GM18502 (cell line): Measurements from ENCODE around the gene OTOG.

ENCODE experiments used
- ATAC-seq: cut with Tn5 transposase; IDR thresholded peaks from one replicate; pipeline ENCODE4 v1.9.1; 2021; ENCODE audit warnings: mild to moderate bottlenecking; ENCODE audit not compliant: unreplicated experiment, poor library complexity

The OTOG gene

DNA sequence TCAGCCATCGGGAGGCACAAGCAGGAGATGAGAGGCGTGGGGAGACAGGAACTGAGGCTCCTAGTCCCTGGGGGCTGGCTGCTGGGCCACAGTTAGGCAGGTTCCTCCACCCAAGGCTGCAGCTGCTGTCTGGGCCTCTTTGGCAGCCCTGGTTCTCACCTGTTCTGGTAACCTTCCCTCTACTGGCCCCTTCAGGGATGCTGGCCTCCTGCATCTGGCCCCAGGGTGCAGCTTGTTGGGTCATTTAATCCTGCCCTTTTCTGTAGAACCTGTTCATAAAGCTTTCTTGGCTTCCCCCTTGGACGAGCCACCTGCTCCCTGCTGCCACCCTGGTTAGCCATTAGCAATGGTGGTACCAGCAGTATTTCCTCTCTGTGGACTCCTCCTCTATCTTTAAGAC lies 8.3 kb upstream of the OTOG start:
- no peak for ATAC-seq

DNA sequence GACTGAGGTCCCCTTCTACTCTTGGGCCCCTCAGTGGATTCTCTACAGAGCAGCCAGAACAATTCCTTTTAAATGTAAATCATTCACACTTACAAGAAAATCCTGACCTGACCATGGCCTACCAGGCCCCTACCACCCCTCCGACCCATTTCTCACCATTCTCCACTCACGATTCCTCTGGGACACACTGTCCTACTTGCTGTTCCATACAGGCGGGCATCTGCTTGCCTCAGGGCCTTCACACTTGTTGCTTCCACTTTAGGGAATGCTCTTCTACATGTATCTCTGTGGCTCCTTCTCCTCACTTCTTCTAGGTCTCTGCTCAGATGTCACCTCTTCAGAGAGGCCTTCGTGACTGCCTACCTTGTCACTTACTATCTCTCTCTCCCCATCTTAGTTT lies 6.3 kb upstream of the OTOG start:
- no peak for ATAC-seq

DNA sequence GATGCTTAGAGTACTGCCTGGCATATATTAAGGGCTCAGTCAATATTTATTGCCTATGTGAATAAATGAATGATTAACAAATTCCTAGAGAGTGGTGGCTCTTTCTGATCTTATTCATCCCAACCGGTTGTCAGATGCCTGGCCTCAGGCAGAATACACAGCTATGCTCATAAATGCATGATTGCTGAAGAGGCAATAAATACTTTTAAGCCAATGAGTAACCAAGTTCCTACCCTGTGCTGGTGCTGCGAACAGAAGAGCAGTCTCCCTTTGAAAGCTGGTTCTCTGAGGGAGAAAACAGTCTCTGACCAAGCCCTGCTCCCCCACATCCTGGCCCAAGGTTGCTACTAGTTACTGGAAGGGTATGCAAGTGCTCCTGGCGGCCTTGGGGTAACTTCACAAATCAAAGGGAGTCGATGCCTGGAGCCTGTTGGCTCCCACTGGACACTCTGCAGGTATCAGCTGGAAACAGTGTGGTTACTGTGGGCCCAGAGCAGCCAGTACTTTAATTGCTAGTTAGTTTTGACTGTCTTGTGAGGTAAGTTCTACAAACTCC lies 5.7 kb upstream of the OTOG start:
- ATAC-seq: no peak

DNA sequence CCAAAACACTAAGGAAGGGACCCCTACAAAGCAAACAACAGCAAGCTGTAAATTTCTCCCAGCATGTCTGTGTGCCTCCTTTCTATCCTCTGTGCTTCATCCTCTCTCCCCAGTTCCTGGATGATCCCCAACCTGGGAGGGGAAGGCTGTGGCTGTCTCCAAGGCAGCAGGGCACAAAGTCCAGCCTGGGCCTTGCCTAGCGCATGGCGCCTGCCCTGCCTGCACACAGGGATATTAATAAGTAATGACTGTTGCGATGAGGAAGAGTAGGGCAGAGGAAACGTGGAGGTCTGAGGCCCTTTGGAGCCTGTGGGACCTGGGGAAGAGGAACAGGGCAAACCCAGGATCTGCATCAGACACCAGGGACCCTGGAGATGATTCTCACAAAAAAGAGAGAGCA lies 4.8 kb upstream of the OTOG start:
- ATAC-seq: no peak

DNA sequence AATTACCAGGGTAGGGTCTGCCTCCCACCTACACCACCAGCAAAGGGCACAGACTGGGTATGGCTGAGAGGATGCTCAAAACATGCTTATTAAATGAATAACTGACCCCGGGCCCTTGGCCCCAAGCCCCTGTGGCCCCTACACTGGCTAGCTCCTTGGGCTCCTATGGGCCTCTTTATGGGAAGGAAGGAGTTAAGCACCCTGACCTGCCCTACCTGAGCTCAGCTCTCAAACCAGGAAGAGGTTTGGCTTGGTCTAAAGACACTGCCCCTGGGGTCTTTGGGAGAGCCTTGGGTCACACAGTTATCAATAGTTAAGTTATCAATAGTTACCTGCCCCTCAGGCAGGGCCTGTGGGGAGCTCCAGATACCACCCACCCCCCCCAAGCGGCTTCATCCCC lies 4.0 kb upstream of the OTOG start:
- no peak for ATAC-seq

DNA sequence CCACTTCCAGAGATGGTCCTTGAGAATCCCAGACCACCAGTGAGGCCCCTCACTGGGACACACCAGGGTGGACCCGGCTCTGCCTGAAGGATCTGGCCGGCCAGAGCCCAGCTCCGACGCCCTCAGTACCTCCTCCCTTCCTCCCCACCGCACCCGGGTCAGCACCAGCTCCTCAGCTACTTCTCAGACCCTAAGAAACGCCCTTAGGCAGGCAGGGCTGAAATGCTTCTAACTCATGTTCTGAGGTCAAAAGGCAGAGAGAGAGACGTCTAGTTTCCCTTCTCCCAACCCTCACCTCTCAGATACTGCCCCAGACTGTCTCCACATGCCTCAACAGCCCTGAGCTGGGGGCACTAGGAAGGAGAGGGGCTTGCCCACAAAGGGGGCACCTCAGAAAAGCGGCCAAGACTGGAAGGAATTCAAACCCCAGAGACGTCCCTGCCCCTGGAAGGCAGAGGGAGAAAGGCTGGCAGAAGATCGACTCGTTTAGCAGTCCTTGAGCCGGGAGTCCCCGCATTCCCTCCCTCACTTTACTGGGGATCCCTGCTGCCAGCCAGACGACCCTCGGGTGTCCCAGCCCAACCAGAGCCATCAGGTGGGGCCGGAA lies 3.4 kb upstream of the OTOG start:
- no peak for ATAC-seq

DNA sequence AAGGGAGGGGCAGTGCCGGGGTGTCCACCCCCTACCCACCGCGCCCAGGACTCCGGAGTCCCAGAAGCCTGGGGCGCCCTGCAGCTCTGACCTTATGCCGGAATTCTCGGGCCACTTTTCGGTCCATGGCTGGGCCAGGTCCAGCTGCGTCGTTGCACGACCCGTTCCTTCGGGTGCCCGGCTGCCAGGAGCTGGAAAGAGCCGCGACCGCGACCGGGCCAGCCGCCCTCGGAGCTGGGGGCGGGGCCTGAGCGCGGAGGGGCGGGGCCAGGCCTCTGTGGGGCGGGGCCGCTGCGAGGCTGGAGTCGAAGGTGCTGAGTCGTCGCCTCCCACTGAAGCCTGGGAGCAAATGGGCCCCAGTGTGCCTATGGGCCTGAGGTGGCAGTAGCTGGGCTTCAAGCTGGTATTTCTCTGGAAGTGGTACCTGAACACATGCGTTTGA lies 2.9 kb upstream of the OTOG start, which contains the start of gene USH1C:
TSS of gene USH1C (minus strand) at position 236 of the 442 bp plus-strand sequence. CDS start at position 127, 109 bp downstream.
- ATAC-seq: no peak

DNA sequence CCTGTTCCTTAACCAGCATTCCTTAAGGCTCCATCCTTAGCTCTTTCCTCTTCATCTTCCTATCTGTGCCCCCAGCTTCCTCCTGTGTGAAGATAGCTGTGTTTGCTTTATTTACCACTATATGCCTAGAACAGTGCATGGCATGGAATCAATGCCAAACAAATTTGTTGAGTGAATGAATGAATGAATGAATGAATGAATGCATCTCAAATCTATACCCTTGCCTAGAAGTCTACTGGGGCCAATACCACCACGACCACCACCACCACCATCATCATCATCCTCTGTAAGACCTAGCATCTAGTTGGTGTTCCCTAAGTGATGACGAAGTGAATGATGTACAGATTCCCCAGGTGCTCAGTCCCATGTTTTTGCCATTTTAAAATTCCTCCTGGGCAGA lies 819 bp upstream of the OTOG start:
- no peak for ATAC-seq

DNA sequence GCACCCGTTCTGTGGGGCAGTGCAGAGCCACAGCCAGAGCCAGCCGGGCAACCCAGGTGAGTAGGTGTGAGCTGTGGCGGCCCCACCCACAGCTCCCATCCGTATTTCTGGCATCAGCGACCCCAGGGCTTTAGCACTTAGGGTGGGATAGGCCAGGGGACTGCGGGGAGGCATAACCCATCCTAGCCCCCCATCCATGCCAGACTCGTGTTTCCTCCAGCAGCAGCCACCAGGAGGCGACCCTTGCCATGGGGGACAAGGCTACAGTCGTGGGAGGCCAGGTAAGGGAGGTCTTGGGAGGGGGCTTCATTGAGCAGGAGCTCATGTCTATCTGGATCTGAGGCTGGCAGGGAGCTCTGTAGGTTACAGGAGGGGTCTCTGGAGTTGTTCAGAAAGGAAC lies 873 bp downstream of the OTOG start:
- no peak for ATAC-seq

DNA sequence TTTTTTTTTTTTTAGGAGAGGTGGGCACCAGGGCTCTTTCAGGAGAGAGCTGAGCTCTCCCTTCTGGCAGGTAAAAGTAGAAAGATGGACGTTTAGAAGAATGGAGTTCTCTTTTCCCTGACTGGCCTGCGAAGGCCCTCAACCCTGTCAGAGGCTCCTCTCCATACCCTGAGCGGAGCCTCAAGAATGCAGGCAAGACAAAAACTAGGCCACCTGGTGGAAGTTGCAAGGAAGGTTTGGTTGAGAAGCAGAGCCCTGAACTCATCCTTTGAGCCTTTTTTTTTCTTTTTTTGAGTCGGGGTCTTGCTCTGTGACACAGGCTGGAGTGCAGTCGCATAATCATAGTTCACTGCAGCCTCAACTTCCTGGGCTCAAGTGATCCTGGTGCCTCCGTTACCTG lies 1.4 kb downstream of the OTOG start:
- no peak for ATAC-seq

DNA sequence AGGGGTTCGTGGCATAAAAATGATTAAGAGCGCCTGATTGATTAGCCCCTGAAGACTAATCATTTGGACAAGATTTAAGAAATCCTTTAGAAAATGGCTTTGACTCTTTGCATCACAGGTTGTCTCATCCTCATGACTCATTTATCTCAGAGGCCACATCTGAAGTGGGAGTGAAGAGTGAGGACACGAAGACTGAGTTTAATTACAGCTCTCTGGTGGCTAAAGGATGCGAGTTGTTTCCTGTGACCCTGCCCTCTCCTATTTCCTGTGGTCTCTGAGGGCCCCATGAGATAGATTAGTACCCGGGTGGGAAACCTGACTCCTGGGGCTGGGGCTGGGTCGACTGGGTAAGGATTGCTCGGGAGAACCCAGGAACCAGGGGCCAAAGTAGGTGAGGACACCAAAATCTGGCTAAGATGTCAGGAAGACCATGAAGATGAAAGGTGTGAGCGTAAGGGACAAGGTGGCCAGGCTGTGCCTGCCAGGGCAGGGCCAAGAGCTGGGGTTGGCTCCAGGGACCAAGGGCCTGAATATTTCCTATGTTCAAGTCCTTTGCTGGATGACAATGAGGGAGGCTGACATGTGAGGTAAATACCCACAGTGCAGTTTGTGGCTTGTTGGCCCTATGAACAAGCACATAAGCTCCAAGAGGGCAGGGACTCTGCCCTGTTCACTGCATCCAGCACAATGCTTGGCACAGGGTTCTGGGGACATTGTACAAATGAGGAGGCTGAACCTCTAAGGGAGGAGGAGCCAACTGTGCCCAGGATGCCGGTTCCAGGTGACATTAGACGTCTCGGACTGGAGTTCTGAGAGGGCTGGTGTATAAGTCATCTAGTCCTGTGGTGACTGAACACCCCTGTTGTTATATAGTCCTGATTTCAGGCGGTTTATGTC lies 3.6 kb downstream of the OTOG start:
- no peak for ATAC-seq

DNA sequence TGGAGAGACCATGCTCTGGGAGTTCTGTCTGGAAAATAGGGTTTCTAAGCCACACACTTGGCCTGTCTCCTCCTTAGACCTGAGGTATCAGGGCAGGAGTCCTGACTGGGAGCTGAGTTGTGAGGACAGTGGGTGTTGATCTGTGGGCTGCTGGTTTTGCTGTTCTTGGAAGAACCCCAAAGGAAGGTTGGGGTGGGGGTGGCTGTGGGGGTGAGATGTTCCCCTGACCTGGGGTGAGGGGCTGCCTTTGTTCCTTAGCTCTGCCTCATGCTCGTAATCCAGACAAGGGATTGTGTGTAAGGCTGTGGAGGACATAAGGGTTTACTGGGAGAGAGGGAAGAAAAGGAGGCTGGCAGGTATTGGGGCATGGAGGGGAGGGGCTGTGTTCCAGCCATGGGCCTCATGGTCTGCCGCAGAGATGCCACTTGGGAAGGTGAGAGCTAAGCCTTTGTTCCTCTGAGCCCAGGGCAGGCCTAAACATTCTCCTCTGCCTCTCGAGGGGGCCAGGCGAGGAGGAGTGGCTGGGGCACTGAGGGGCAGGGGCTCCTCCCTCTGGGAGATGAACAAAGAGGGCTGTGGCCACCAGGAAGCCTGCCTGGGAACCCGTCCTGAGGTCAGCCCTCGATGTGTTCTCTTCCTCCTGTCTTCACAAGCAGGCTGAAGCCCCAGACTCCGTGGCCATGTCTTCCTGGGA lies 4.4 kb downstream of the OTOG start:
- no peak for ATAC-seq

DNA sequence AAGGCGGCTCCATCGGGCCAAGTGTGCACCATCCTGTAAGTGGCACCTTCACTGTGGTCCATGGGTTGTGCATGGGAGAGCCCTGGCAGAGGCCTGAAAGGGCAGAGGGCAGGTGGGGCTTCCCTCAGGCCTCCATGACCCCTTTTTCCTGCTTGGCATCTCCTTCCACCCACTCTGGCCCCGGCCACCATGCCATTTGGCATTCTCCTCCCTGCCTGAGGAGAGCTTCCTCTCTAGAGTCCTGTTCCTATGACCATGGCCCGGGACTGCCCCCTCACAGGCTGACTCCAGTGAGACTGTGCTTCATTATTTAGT lies 4.9 kb downstream of the OTOG start:
- ATAC-seq: no peak

DNA sequence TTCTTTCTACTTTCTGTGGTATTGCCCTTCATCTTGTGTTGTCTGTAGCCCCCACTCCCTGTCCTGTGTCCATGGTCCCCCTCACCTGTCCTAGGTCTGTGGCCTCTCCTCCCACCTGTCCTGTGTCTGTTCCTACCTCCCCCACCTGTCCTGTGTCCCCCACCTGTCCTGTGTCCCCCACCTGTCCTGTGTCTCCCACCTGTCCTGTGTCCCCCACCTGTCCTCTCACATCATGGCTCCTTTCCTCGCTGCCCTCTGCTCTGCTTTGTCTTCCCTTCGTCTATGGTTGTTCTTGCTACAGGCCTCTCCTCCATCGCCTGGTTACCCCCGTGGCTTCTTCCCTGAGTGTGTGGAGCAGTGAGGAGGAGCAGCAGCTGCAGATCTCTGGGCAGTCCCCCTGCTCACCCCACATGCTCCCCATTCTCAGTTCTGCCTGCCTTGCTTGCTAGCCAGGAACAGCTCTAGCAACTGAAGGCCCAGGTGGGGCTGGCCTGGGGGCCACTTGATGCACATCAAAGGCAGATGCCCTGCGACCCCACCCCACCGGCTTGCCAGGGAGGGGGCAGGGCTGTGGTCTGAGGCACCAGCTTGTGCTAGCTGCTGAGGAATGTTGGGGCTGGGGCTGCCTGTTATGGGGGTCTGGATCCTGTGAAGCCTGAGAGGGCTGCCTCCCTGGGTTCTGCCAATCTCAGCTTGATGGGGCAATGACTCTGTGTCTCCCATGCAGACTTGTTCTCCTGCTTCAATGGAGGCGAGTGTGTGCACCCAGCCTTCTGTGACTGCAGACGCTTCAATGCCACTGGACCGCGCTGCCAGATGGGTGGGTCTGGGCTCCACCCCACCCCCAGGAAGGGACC lies 5.6 kb downstream of the OTOG start:
- ATAC-seq: no peak

DNA sequence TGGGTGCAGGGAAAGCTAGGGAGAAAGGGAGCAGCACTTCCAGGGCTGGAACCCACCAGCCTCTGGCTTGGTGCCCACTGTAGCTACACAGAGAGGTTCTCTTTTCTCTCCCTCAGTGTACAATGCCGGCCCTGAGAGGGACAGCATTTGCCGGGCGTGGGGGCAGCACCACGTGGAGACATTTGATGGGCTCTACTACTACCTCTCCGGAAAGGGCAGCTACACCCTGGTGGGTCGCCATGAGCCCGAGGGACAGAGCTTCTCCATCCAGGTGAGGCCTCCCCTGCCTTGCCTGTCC lies 6.1 kb downstream of the OTOG start:
- ATAC-seq: no peak

DNA sequence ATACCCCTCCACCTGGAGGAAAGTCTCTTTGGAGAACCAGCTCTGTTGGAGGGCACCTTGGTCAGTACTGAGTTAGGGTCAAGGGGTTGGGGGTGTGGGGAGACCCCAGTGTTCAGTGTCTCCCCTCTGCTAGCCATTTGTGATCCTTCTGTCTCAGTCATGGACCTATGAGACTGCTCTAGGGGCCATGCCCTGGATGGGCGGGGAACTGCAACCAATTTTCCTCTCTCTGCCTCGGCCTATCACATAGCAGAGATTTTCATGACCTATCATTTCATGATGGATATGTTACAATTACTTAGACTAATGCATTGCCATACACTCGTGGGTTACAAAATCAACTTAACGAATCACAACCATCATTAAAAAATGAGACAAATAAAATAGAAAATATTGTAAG lies 7.4 kb downstream of the OTOG start:
- no peak for ATAC-seq

DNA sequence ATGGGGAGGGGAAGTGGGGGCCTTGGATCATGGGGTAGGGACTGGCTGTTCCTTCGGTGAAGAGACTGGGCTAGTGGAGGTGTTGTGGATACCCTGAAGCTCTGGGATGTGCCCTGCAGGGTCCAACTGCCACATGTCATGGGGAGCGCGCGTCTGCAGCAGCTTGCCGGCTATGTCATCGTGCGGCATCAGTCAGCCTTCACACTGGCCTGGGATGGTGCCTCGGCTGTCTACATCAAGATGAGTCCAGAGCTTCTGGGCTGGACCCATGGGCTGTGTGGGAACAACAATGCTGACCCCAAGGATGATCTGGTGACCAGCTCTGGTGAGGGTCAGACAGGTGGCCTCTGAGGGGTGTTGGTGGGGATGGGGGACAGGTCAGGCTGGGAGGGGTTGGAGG lies 9.9 kb downstream of the OTOG start:
- ATAC-seq: no peak

DNA sequence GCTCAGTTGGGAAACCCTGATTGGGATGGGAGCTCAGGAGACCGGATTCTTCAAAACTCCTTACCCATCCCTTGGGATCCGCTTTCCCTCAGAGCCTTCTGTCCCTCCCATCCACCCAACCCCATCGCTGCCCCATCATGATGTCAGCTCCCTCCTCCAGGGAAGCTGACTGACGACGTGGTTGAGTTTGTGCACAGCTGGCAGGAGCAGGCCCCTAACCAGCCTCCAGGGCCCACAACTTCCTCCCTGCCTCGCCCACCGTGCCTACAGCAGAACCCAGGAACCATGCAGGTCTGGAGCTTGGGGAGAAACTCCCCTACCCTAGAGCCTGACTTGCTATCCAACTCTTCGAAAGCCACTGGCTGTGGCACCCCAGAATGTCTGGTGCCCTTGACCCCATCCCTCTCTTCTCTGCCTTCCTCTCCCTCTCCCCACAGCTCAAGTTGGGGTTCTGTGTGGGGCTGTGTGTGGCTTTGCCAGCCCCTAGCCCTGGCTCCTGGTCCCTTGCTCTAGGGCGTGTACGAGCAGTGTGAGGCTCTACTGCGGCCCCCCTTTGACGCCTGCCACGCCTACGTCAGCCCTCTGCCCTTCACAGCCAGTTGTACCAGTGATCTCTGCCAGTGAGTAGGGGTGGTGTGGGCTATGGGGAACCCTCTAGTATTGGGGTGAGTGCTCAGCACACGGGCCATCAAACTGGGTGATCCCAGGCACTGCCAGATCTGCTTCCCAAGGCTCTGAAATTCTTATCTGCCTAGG lies 11.1 kb downstream of the OTOG start:
- ATAC-seq: no peak

DNA sequence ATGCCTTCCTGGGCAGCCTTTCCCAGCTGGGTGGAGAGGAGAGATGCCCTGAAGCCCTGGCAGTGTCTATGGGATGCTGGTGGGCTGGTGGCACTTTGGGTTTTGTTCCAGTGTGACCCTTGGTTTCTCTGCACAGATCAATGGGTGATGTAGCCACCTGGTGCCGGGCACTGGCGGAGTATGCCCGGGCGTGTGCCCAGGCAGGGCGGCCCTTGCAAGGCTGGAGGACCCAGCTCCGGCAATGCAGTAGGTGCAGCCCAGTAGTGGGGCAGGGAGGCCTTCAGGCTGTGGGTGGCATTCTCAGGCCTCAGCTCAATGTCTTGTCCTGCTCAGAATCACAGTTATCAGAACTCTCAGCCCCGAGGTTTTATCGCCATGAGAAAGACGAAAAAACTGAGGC lies 11.9 kb downstream of the OTOG start:
- no peak for ATAC-seq
